ENCODE results near the gene DUSP9.

The DUSP9 gene

GRCh38 chrX:153610836-153611213, 36.2 kb upstream of the DUSP9 start:
- no peak for TF ChIP-seq CTCF (conservative IDR thresholded peaks at IDR 0.05; ENCODE audit: low read depth, low read length)
- DNase-seq (ENCODE audit: low read depth): no peak
- H3K4me3 ChIP-seq (ENCODE audit: low read depth, low read length): no peak overlapping the region

DNA sequence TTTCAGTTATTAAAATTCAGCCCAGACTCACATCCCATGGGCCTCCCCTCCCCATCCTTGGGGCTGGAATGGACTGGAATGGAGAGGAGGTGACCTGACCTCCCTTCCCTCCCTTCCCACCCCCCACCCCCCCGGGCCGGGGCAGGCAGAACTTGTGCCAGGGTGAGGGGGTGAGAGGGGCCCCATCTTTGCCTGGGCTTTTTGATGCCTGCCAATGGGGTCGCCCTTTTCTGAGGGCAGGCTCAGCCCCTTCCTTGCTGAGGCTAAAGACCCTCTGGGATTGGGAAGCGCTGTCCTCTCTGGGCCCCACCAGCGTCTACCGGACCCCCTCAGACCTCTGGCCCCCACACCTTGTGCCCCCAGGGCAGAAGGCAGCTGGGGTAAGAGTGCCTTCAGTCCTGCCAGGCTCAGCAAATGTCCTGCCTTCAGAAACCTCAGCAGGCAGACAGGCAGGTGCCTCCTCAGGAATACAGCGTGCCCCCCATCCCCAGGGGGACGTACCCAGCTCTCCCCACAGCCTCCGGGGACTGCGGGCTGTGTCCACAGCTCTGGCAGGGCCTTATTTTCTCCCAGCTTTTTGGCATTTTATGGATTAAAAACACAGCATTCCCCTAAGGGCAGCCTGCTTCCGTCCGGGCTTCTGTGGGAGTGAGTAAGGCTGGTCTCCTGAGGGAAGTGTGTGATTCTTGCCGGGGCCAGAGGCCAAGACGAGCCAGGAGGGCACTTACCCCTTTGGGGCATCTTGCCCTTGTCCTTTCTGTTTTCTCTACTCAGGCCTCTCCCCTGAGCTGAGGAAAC, 35.5 kb upstream of the DUSP9 start:
- H3K4me3 ChIP-seq (ENCODE audit: low read depth, low read length): no peak overlapping the region
- no peak for DNase-seq (ENCODE audit: low read depth)
- no peak for TF ChIP-seq CTCF (conservative IDR thresholded peaks at IDR 0.05; ENCODE audit: low read depth, low read length)

- DNase-seq (ENCODE audit: low read depth): no peak
- TF ChIP-seq CTCF (conservative IDR thresholded peaks at IDR 0.05; ENCODE audit: low read depth, low read length): no peak
- H3K4me3 ChIP-seq (ENCODE audit: low read depth, low read length): no peak overlapping the region
These were observed 34.6 kb upstream of the DUSP9 start for GRCh38 chrX:153612413-153612812.

DNA sequence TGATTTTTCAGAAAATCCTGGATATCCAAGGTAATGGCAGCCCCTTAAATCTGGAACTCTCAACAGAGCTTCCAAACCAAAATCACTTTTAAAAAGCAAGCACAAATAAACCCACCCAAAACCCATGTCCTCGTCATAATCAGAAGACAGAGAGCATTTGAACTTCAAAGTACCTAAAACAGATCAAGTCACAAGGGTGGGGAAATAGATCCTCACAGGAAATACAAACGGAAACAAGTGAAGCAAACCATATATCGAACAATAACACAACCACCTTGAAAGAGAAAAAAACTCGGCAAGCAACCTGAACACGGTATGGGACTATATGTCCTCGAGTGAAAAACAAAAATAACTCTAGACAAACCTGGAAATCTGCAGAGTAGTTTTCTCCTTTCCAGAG, 32.2 kb upstream of the DUSP9 start:
- H3K4me3 ChIP-seq (ENCODE audit: low read depth, low read length): no peak overlapping the region
- DNase-seq (ENCODE audit: low read depth): no peak
- no peak for TF ChIP-seq CTCF (conservative IDR thresholded peaks at IDR 0.05; ENCODE audit: low read depth, low read length)

- no peak overlapping the region for H3K4me3 ChIP-seq (ENCODE audit: low read depth, low read length)
- DNase-seq (ENCODE audit: low read depth): no peak
- TF ChIP-seq CTCF (conservative IDR thresholded peaks at IDR 0.05; ENCODE audit: low read depth, low read length): no peak
These were observed 26.4 kb upstream of the DUSP9 start for GRCh38 chrX:153620576-153620975.

GRCh38 chrX:153621949-153622598, 24.9 kb upstream of the DUSP9 start:
- TF ChIP-seq CTCF (conservative IDR thresholded peaks at IDR 0.05; ENCODE audit: low read depth, low read length): no peak
- DNase-seq (ENCODE audit: low read depth): no peak
- H3K4me3 ChIP-seq (ENCODE audit: low read depth, low read length): no peak overlapping the region
